ENCODE measurements around the gene PSMD8.

DNA sequence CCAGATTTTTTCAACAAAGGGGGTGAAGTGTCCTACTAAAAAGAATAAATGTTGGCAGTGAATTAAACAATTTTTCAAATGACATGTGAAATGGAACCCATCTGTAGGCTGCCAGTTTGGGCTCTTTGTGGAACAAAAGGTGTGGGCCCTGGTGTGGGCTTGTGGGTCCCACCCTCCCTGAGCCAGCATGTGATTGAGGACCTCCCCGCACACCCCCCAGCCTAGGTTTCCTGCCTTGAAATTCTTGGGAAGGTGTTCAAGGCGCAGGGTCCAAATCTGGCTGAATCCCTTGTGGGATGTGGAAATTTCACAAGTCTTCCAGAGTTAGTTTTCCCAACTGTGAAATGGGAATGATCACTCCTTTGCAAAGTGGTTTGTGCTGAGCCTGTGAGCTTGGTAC is 9.4 kb downstream of the PSMD8 start:
- TF ChIP-seq, protein P1, sequence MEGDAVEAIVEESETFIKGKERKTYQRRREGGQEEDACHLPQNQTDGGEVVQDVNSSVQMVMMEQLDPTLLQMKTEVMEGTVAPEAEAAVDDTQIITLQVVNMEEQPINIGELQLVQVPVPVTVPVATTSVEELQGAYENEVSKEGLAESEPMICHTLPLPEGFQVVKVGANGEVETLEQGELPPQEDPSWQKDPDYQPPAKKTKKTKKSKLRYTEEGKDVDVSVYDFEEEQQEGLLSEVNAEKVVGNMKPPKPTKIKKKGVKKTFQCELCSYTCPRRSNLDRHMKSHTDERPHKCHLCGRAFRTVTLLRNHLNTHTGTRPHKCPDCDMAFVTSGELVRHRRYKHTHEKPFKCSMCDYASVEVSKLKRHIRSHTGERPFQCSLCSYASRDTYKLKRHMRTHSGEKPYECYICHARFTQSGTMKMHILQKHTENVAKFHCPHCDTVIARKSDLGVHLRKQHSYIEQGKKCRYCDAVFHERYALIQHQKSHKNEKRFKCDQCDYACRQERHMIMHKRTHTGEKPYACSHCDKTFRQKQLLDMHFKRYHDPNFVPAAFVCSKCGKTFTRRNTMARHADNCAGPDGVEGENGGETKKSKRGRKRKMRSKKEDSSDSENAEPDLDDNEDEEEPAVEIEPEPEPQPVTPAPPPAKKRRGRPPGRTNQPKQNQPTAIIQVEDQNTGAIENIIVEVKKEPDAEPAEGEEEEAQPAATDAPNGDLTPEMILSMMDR (conservative IDR thresholded peaks at IDR 0.05 in 1 of 2, IDR thresholded peaks at IDR 0.05 in 1 of 2; ENCODE audit: extremely low read depth in 1 of 2, insufficient read depth in 1 of 2, low read depth in 1 of 2, low read length in 2 of 2), result no peak
- no peak for TF ChIP-seq EZH2 (IDR thresholded peaks at IDR 0.05; ENCODE audit: borderline replicate concordance, low read length)
